Thyroid gland (tissue), 4 donors: ENCODE measurements around the gene CD300LG. TPM values are rescaled to one million over a fixed set of nuclear protein-coding genes. Genes with fewer than 3 reads are reported as not detected.
A peak's percentile ranks its signal among the peaks of the same experiment; 100 is the strongest.

Experiments
- DNase-seq, 2 donors: peaks; one replicate each; pipeline ENCODE4 v3.0.0-alpha.2; 2019
- H3K27ac ChIP-seq, 3 donors: fragments of 200-600 bp; sonication (generic); 1 replicate in 2 of 3; 2 replicates in 1 of 3; pipeline ENCODE4 v1.5.1; 2016 to 2019; ENCODE audit warnings: mild to moderate bottlenecking in 1 of 3, moderate library complexity in 1 of 3
- H3K27me3 ChIP-seq: fragments of 200-600 bp; sonication (generic); one replicate; pipeline ENCODE4 v1.5.1; 2019
- H3K36me3 ChIP-seq, 2 donors: fragments of 200-600 bp; sonication (generic); one replicate each; pipeline ENCODE4 v1.5.1; 2016 to 2019
- H3K4me1 ChIP-seq, 2 donors: fragments of 200-600 bp; sonication (generic); one replicate each; pipeline ENCODE4 v1.5.1; 2017 to 2019
- H3K4me3 ChIP-seq, 3 donors: fragments of 200-600 bp; sonication (generic); replicated peaks in 1 of 3; 1 replicate in 2 of 3; 2 replicates in 1 of 3; pipeline ENCODE4 v1.5.1; 2016; ENCODE audit warnings: mild to moderate bottlenecking in 1 of 3
- H3K9me3 ChIP-seq: fragments of 200-600 bp; sonication (generic); one replicate; pipeline ENCODE4 v1.5.1; 2017
- POLR2A ChIP-seq, 2 donors: fragments of 450-650 bp; IDR thresholded peaks; one replicate each; pipeline ENCODE4 v1.6.1; 2017; ENCODE audit warnings: antibody characterized with exemption in 2 of 2, mild to moderate bottlenecking in 2 of 2, moderate library complexity in 1 of 2
- WGBS, 2 donors: methylation state at CpG; one replicate each; pipeline ENCODE4 v1.1.5; 2017; 5-methylcytosine and 5-hydroxymethylcytosine counted together
- intact Hi-C: fragments of 100-400 bp; cut with DNase I; formaldehyde crosslinking; loops from one replicate; pipeline ENCODE4 v1.15.1; 2023
- total RNA-seq, 4 donors: library from RNA; depleted of rRNA; stranded (reverse); fragments of >200 nt; gene quantifications; one replicate each; pipeline ENCODE4 v1.2.3, GENCODE V29; 2016
- TF ChIP-seq, protein P1 (sequence below), 6 experiments: fragments of 200-600 bp in 3 of 6; fragments of 450-650 bp in 3 of 6; sonication (generic) in 3 of 6; IDR thresholded peaks; one replicate each; pipeline ENCODE4 v1.5.1; 2016 to 2019; ENCODE audit warnings: antibody characterized with exemption in 6 of 6, mild to moderate bottlenecking in 2 of 6, inconsistent platforms in 1 of 6, moderate library complexity in 1 of 6

The CD300LG gene
- total RNA-seq, 4 donors from 2014 or later: 1.5 to 22.5 (median 2.2) TPM

DNA sequence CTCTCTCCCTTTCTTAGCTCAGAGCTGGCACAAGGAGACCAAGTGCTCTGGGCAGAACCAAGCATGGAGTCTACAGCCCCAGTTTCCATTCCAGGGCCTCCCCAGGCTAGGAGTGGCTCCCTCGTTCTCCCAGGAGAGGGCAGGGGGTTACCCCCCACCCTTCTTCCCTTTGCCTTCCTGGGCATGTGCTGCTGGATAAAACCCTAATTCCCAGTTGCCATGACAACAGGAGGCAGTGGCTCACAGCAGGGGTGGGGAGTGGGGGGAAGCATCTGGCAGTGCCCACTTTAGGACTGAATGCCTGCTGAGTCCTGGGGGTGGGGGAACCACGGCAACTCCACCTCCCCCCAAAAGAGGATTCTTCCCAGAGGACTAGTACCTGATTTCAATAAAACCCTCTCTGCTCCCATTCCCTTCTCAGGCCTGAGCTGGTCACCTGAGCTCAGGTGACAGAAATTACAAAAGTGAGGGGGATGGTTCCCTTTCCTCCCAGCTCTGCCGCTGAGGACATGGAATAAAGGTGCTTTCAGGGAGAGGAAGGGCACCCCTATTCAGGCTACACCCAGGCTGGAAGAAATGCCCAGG, 58.5 kb downstream of the CD300LG start:
- H3K27ac ChIP-seq: no peak overlapping the region
- no peak for DNase-seq
- H3K36me3 ChIP-seq: no peaks in the 10 kb centered on the region
- H3K9me3 ChIP-seq: no peaks in the 10 kb centered on the region
- H3K4me1 ChIP-seq: peaks cover 4 to 27% of the 10 kb centered on the region in 2 donors
- TF ChIP-seq POLR2A (IDR thresholded peaks at IDR 0.05): no peak
- H3K27me3 ChIP-seq: no peaks in the 10 kb centered on the region
- WGBS, 2 donors: 48 to 52% methylated on average over 3 of the region's 3 CpGs
- no peak overlapping the region for H3K4me3 ChIP-seq
- intact Hi-C loops: loop anchor here (10.0 kb wide), 1 partner anchor 219 kb away; the partner anchor contains the start of gene HDAC5

DNA sequence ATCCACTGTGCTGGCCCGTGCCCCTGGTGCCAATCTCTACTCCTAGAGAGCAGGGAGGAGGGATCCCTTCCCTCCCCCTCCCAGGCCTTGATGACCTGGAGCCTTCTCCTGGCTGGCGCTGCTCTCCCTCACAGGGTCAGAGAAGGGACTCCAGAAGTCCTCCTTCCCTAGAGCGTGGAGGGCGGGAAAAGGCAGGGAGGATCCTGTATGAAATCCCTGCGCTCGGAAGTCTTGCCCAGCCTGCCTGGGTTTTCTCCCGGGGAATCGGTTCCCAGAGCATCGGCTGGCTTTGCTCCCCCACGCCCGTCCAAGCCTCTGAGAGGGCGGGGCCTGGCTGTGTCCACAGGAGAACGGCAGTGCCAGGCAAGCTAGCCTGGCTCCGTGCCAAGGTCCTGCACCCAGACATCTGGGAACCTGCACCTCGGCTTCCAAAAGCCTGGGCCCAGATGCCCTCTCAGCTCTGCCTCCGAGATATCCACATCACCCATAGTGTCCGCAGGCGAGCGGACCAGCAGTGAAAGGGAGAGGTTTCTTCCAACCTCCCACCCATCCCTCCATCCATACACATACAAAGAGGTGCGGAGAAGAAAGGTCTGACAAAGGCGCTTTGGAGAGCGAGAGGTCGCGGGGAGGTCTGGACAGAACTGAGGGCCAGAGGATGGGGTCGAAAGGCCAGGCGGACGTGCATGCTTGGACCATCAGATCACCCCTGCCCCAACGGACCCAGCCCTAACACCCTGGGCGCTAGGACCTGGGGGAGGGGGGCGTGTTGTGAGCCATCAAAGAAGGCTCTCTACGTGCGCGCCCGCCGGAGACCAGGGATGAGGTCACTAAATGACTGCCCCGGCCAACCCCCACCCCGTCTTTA, 59.2 kb downstream of the CD300LG start:
- TF ChIP-seq, protein P1, sequence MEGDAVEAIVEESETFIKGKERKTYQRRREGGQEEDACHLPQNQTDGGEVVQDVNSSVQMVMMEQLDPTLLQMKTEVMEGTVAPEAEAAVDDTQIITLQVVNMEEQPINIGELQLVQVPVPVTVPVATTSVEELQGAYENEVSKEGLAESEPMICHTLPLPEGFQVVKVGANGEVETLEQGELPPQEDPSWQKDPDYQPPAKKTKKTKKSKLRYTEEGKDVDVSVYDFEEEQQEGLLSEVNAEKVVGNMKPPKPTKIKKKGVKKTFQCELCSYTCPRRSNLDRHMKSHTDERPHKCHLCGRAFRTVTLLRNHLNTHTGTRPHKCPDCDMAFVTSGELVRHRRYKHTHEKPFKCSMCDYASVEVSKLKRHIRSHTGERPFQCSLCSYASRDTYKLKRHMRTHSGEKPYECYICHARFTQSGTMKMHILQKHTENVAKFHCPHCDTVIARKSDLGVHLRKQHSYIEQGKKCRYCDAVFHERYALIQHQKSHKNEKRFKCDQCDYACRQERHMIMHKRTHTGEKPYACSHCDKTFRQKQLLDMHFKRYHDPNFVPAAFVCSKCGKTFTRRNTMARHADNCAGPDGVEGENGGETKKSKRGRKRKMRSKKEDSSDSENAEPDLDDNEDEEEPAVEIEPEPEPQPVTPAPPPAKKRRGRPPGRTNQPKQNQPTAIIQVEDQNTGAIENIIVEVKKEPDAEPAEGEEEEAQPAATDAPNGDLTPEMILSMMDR (IDR thresholded peaks at IDR 0.05): no peak
- H3K27me3 ChIP-seq: no peaks in the 10 kb centered on the region
- H3K36me3 ChIP-seq: no peaks in the 10 kb centered on the region
- peak overlapping the region in 1 of 3 donors; percentile 55 for H3K27ac ChIP-seq
- 3 to 8% methylated on average over 24 to 30 of the region's 37 CpGs for WGBS, 2 donors
- peaks cover 0 to 20% of the 10 kb centered on the region in 2 donors for H3K4me1 ChIP-seq
- no peaks in the 10 kb centered on the region for H3K9me3 ChIP-seq
- intact Hi-C loops: loop anchor here (10.0 kb wide), 1 partner anchor 219 kb away; the partner anchor contains the start of gene HDAC5
- peak; percentile 78 to 85 for DNase-seq
- H3K4me3 ChIP-seq: peak overlapping the region; percentile 47 to 68 (median 63)

DNA sequence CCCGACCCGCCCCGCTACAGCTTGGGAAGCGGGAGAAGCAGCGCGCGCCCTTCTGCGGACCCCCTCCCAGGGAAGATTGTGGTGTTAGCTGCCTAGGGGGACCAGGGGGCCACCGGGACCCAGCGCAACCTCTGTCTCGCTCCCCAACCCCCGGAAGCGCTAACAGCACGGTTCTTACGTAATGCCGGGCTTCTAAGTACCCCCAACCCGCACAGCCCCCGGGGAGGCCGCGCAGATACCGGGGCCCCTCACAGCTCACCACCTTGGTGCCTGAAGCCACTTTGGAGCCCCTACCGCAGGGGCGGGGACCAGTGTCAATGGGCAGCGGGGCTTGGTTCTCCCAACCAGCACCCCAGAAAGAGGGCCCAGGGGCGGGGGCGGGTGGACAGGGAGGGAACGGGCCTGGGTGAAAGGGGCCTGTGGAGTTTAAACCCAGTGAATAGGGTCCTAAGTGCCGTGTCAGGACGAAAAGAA, 60.0 kb downstream of the CD300LG start:
- Histone ChIP-seq H3K36me3 (no peaks in the 10 kb centered on the region), H3K9me3 (no peaks in the 10 kb centered on the region), H3K4me1 (peaks cover 0 to 18% of the 10 kb centered on the region in 2 donors), H3K27ac (peak overlapping the region in 2 of 3 donors; percentile 55 to 59), H3K27me3 (no peaks in the 10 kb centered on the region), H3K4me3 (peak overlapping the region; percentile 47 to 68 (median 63))
- intact Hi-C loops: loop anchor here (10.0 kb wide), 1 partner anchor 218 kb away; the partner anchor contains the start of gene HDAC5
- peak; percentile 5 to 12 for DNase-seq
- TF ChIP-seq, protein P1 (IDR thresholded peaks at IDR 0.05): no peak
- no peak for TF ChIP-seq POLR2A (IDR thresholded peaks at IDR 0.05)
- WGBS, 2 donors: 0 to 3% methylated on average over 6 to 23 of the region's 29 CpGs

DNA sequence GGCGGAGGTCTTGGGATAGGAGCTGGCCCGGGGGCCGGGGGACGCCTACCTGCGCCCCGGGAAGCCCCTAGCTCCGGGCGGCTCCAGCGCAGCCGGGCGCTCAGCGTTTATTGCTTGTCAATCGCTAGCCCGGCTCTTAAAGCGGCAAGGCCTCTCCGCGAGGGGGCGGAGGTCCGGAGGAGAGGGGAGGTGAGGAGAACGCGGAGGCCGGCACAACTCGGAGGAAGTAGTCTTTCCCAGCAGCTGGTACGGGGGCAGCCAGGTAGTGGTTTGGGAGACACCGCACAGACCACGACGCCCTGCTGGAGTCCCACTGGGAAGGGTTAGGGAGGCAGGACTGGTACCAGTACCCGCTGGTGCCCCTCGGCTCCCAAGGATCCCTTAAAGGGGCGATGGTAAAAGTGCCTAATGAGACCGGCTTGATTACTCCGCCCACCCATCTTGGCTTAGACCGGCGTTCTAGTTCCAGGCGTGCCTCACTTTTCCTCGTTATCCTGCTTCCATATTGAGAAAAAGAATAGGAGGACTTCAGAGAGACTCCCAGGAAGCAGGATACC, 60.5 kb downstream of the CD300LG start, which contains the start of gene MPP2:
MPP2 (minus strand) TSS at position 112 of the 557 bp plus-strand sequence. CDS start 3,076 bp downstream, outside the sequence.
- H3K4me1 ChIP-seq: peaks cover 0 to 18% of the 10 kb centered on the region in 2 donors
- intact Hi-C loops: loop anchor here (10.0 kb wide), 1 partner anchor 217 kb away; the partner anchor contains the start of gene HDAC5
- H3K4me3 ChIP-seq: peak within 1 kb of the TSS; percentile 47 to 68 (median 63)
- WGBS, 2 donors: 1 to 7% methylated on average over 25 to 29 of the region's 36 CpGs
- H3K27me3 ChIP-seq: no peaks in the 10 kb centered on the region
- TF ChIP-seq POLR2A (IDR thresholded peaks at IDR 0.05): no peak
- TF ChIP-seq, protein P1 (IDR thresholded peaks at IDR 0.05): peak in 4 of 6 experiments; percentile 12 to 21 (median 16)
- peak; percentile 75 to 78 for DNase-seq
- no peaks in the 10 kb centered on the region for H3K36me3 ChIP-seq
- peak within 1 kb of the TSS in 2 of 3 donors; percentile 55 to 59 for H3K27ac ChIP-seq
- H3K9me3 ChIP-seq: no peaks in the 10 kb centered on the region
